Natural killer cell treated with Interleukin-12 subunit alpha and Interleukin-12 subunit beta and Interleukin-15 and Interleukin-18, amount 100 ng/mL, for 72 hours (primary cell): ENCODE data around the gene TRPM3. TPM values are rescaled to one million over a fixed set of nuclear protein-coding genes. Genes with fewer than 3 reads are reported as not detected.
A peak's percentile ranks its signal among the peaks of the same experiment; 100 is the strongest.

Experiments
- ATAC-seq, 2 donors: fragments of 150-1000 bp; cut with Tn5 transposase in 1 of 2; sonication (Bioruptor Pico), chemical (Tn5 transposase) in 1 of 2; 2 replicates each; pipeline ENCODE4 v1.10.0; 2021
- DNase-seq: peaks from one replicate; pipeline ENCODE4 v3.0.0; 2022; ENCODE audit warnings: low spot score
- H3K27ac Mint-ChIP-seq, 2 donors: 1 replicate in 1 of 2; 2 replicates in 1 of 2; pipeline ENCODE4 v1.8.0; 2022; ENCODE audit warnings: mixed read lengths in 2 of 2, mild to moderate bottlenecking in 1 of 2, moderate library complexity in 1 of 2
- H3K27me3 Mint-ChIP-seq, 2 donors: 1 replicate in 1 of 2; 2 replicates in 1 of 2; pipeline ENCODE4 v1.8.0; 2022; ENCODE audit warnings: mixed read lengths in 2 of 2
- H3K36me3 Mint-ChIP-seq: one replicate; pipeline ENCODE4 v1.8.0; 2022; ENCODE audit warnings: mixed read lengths
- H3K4me1 Mint-ChIP-seq, 2 donors: 1 replicate in 1 of 2; 2 replicates in 1 of 2; pipeline ENCODE4 v1.8.0; 2022; ENCODE audit warnings: low read depth in 2 of 2, mixed read lengths in 2 of 2, mild to moderate bottlenecking in 1 of 2
- H3K4me3 Mint-ChIP-seq: one replicate; pipeline ENCODE4 v1.8.0; 2022; ENCODE audit warnings: mixed read lengths
- H3K9me3 Mint-ChIP-seq: 2 replicates; pipeline ENCODE4 v1.8.0; 2022; ENCODE audit warnings: mixed read lengths
- total RNA-seq, 2 donors: library from RNA; stranded (reverse); gene quantifications; one replicate each; pipeline ENCODE4 v1.2.3, GENCODE V29; 2022

Gene TRPM3
- total RNA-seq, 2 donors from 2014 or later: not detected

- Mint-ChIP-seq H3K27me3 (peaks cover 0 to 5% of the 10 kb centered on the region in 2 donors), H3K4me3 (no peak overlapping the region), H3K27ac (no peak overlapping the region), H3K9me3 (no peaks in the 10 kb centered on the region), H3K4me1 (no peaks in the 10 kb centered on the region), H3K36me3 (no peaks in the 10 kb centered on the region)
- DNase-seq: no peak
- ATAC-seq: no peak
These were observed 636.1 kb downstream of the TRPM3 start for GRCh38 chr9:70485273-70485858.

- Mint-ChIP-seq H3K27me3 (peaks cover 0 to 5% of the 10 kb centered on the region in 2 donors), H3K9me3 (no peaks in the 10 kb centered on the region), H3K27ac (no peak overlapping the region), H3K4me1 (no peaks in the 10 kb centered on the region), H3K4me3 (no peak overlapping the region), H3K36me3 (no peaks in the 10 kb centered on the region)
- ATAC-seq: peak in 1 of 2 donors; percentile 72
- DNase-seq: no peak
These were observed 636.9 kb downstream of the TRPM3 start for GRCh38 chr9:70484232-70485130.

GRCh38 chr9:70481471-70481870 lies 640.0 kb downstream of the TRPM3 start:
- Mint-ChIP-seq H3K27ac (no peak overlapping the region), H3K4me1 (no peaks in the 10 kb centered on the region)

GRCh38 chr9:70480405-70480980 lies 640.9 kb downstream of the TRPM3 start:
- H3K27ac Mint-ChIP-seq: no peak overlapping the region
- H3K27me3 Mint-ChIP-seq: peaks cover 7 to 10% of the 10 kb centered on the region in 2 donors
- H3K9me3 Mint-ChIP-seq: no peaks in the 10 kb centered on the region
- ATAC-seq: no peak
- no peak for DNase-seq
- no peak overlapping the region for H3K4me3 Mint-ChIP-seq
- H3K4me1 Mint-ChIP-seq: no peaks in the 10 kb centered on the region
- no peaks in the 10 kb centered on the region for H3K36me3 Mint-ChIP-seq

More at GRCh38 chr9:70481471-70481870, 640.0 kb downstream of the TRPM3 start:
- DNase-seq (no peak), ATAC-seq (no peak)
- H3K9me3 Mint-ChIP-seq: no peaks in the 10 kb centered on the region
- peaks cover 2 to 5% of the 10 kb centered on the region in 2 donors for H3K27me3 Mint-ChIP-seq
- no peaks in the 10 kb centered on the region for H3K36me3 Mint-ChIP-seq
- no peak overlapping the region for H3K4me3 Mint-ChIP-seq

GRCh38 chr9:70479880-70480291 lies 641.5 kb downstream of the TRPM3 start:
- no peak overlapping the region for H3K27ac Mint-ChIP-seq
- H3K4me3 Mint-ChIP-seq: no peak overlapping the region
- no peaks in the 10 kb centered on the region for H3K9me3 Mint-ChIP-seq
- H3K4me1 Mint-ChIP-seq: no peaks in the 10 kb centered on the region
- H3K36me3 Mint-ChIP-seq: no peaks in the 10 kb centered on the region
- DNase-seq: no peak
- no peak for ATAC-seq
- peaks cover 7 to 10% of the 10 kb centered on the region in 2 donors for H3K27me3 Mint-ChIP-seq
